HEK293 (cell line): ENCODE data around the gene TMEM167A.

Experiments used
- CTCF ChIA-PET: fragments of 350-600 bp; formaldehyde crosslinking; extraction: SDS; loops from one replicate; lab custom pipeline; 2021; ENCODE audit warnings: antibody characterized with exemption; lab: Yijun Ruan, JAX
- POLR2A ChIA-PET: fragments of 300-600 bp; formaldehyde crosslinking; extraction: SDS; loops from one replicate; lab custom pipeline; 2020; ENCODE audit warnings: antibody characterized with exemption, inconsistent platforms; lab: Yijun Ruan, JAX
- H3K27ac ChIP-seq: fragments of 200-500 bp; sonication (Bioruptor generic); 2 replicates; pipeline ENCODE4 v1.5.1; 2014; ENCODE audit warnings: low read depth, low read length, control low read depth, inconsistent platforms; ENCODE audit errors: extremely low read depth
- H3K36me3 ChIP-seq, 2 experiments: fragments of 200-500 bp in 1 of 2; sonication (Bioruptor generic) in 1 of 2; 1 replicate in 1 of 2; 2 replicates in 1 of 2; pipeline ENCODE4 v1.5.1; 2014 to 2017; ENCODE audit warnings: inconsistent platforms in 2 of 2, low read length in 2 of 2; ENCODE audit not compliant: control insufficient read depth in 2 of 2, insufficient read depth in 1 of 2
- H3K4me1 ChIP-seq: fragments of 200-500 bp; sonication (Bioruptor generic); 2 replicates; pipeline ENCODE4 v1.5.1; 2014; ENCODE audit warnings: mild to moderate bottlenecking, low read length, inconsistent platforms; ENCODE audit not compliant: control insufficient read depth, insufficient read depth
- H3K4me3 ChIP-seq: 2 replicates; pipeline ENCODE4 v1.5.1; 2011; ENCODE audit warnings: low read depth, mild to moderate bottlenecking, control low read depth, low read length, moderate library complexity
- H3K9me3 ChIP-seq: fragments of 200-500 bp; sonication (Bioruptor generic); 2 replicates; pipeline ENCODE4 v1.5.1; 2014; ENCODE audit warnings: low read depth, low read length, inconsistent platforms; ENCODE audit not compliant: control insufficient read depth, insufficient read depth
- FEZF1 ChIP-seq: fragments of 450-650 bp; formaldehyde crosslinking; IDR thresholded peaks from 2 replicates; pipeline ENCODE4 v1.5.1; 2016; ENCODE audit warnings: missing biosample characterization, missing genetic modification characterization
- HOXC10 ChIP-seq: sonication (generic); formaldehyde crosslinking; IDR thresholded peaks from 2 replicates; pipeline ENCODE4 v1.8.1; 2023; ENCODE audit warnings: mild to moderate bottlenecking, missing genetic modification reagents
- RBAK ChIP-seq: fragments of 450-650 bp; formaldehyde crosslinking; IDR thresholded peaks from 2 replicates; pipeline ENCODE4 v1.5.1; 2016; ENCODE audit warnings: missing biosample characterization, missing genetic modification characterization
- ZFP41 ChIP-seq: fragments of 450-650 bp; formaldehyde crosslinking; IDR thresholded peaks from 2 replicates; pipeline ENCODE4 v1.5.1; 2016; ENCODE audit warnings: missing biosample characterization, missing genetic modification characterization, borderline replicate concordance
- ZFP69B ChIP-seq: fragments of 450-650 bp; formaldehyde crosslinking; IDR thresholded peaks from 2 replicates; pipeline ENCODE4 v1.5.1; 2016; ENCODE audit warnings: missing biosample characterization, missing genetic modification characterization
- ZNF114 ChIP-seq: fragments of 450-650 bp; formaldehyde crosslinking; IDR thresholded peaks from 2 replicates; pipeline ENCODE4 v1.5.0; 2017; ENCODE audit warnings: missing biosample characterization, missing genetic modification characterization
- ZNF140 ChIP-seq: fragments of 450-650 bp; formaldehyde crosslinking; IDR thresholded peaks from 2 replicates; pipeline ENCODE4 v1.5.1; 2016; ENCODE audit warnings: missing biosample characterization, missing genetic modification characterization
- ZNF175 ChIP-seq: fragments of 450-650 bp; formaldehyde crosslinking; IDR thresholded peaks from 2 replicates; pipeline ENCODE4 v1.5.1; 2016; ENCODE audit warnings: missing biosample characterization, missing genetic modification characterization
- ZNF248 ChIP-seq: fragments of 450-650 bp; formaldehyde crosslinking; IDR thresholded peaks from 2 replicates; pipeline ENCODE4 v1.5.1; 2017; ENCODE audit warnings: missing biosample characterization, missing genetic modification characterization
- ZNF335 ChIP-seq: fragments of 450-650 bp; formaldehyde crosslinking; conservative IDR thresholded peaks from 2 replicates; pipeline ENCODE4 v1.5.1; 2016; ENCODE audit warnings: missing biosample characterization, missing genetic modification characterization
- ZNF350 ChIP-seq: fragments of 450-650 bp; formaldehyde crosslinking; IDR thresholded peaks from 2 replicates; pipeline ENCODE4 v1.5.0; 2017; ENCODE audit warnings: missing biosample characterization, mild to moderate bottlenecking, missing genetic modification characterization
- ZNF366 ChIP-seq: fragments of 450-650 bp; formaldehyde crosslinking; conservative IDR thresholded peaks from 2 replicates; pipeline ENCODE4 v1.5.1; 2016; ENCODE audit warnings: missing biosample characterization, missing genetic modification characterization
- ZNF560 ChIP-seq: fragments of 450-650 bp; formaldehyde crosslinking; IDR thresholded peaks from 2 replicates; pipeline ENCODE4 v1.5.1; 2017; ENCODE audit warnings: missing biosample characterization, missing genetic modification characterization, borderline replicate concordance
- ZNF561 ChIP-seq: fragments of 450-650 bp; IDR thresholded peaks from 2 replicates; pipeline ENCODE4 v1.5.1; 2018; ENCODE audit warnings: missing biosample characterization, missing genetic modification characterization, borderline replicate concordance
- ZNF585B ChIP-seq: fragments of 450-650 bp; formaldehyde crosslinking; IDR thresholded peaks from 2 replicates; pipeline ENCODE4 v1.5.1; 2016; ENCODE audit warnings: missing biosample characterization, missing genetic modification characterization
- ZNF626 ChIP-seq: fragments of 450-650 bp; sonication (Bioruptor Pico); formaldehyde crosslinking; IDR thresholded peaks from 2 replicates; pipeline ENCODE4 v1.5.1; 2018; ENCODE audit warnings: missing biosample characterization, missing genetic modification characterization, inconsistent platforms
- ZNF664 ChIP-seq: fragments of 450-650 bp; formaldehyde crosslinking; IDR thresholded peaks from 2 replicates; pipeline ENCODE4 v1.5.1; 2016; ENCODE audit warnings: missing biosample characterization, missing genetic modification characterization
- ZNF670 ChIP-seq: fragments of 450-650 bp; formaldehyde crosslinking; IDR thresholded peaks from 2 replicates; pipeline ENCODE4 v1.5.1; 2016; ENCODE audit warnings: missing biosample characterization, missing genetic modification characterization, low read depth
- ZSCAN16 ChIP-seq: fragments of 450-650 bp; formaldehyde crosslinking; IDR thresholded peaks from 2 replicates; pipeline ENCODE4 v1.5.1; 2016; ENCODE audit warnings: missing biosample characterization, missing genetic modification characterization
- ZSCAN23 ChIP-seq: fragments of 450-650 bp; formaldehyde crosslinking; IDR thresholded peaks from 2 replicates; pipeline ENCODE4 v1.5.1; 2016; ENCODE audit warnings: missing biosample characterization, missing genetic modification characterization
- TF ChIP-seq, protein P1 (sequence below): fragments of 450-650 bp; IDR thresholded peaks from 2 replicates; pipeline ENCODE4 v1.5.1; 2018; ENCODE audit warnings: missing biosample characterization, missing genetic modification characterization
- TF ChIP-seq, protein P2 (sequence below): fragments of 450-650 bp; formaldehyde crosslinking; IDR thresholded peaks from 2 replicates; pipeline ENCODE4 v1.5.1; 2017; ENCODE audit warnings: missing biosample characterization, missing genetic modification characterization
- TF ChIP-seq, protein P3 (sequence below): fragments of 450-650 bp; formaldehyde crosslinking; conservative IDR thresholded peaks from 2 replicates; pipeline ENCODE4 v1.5.1; 2016; ENCODE audit warnings: low read depth, missing biosample characterization, missing genetic modification characterization
- TF ChIP-seq, protein P4 (sequence below): fragments of 450-650 bp; formaldehyde crosslinking; IDR thresholded peaks from 2 replicates; pipeline ENCODE4 v1.5.1; 2016; ENCODE audit warnings: missing biosample characterization, missing genetic modification characterization
- TF ChIP-seq, protein P5 (sequence below): fragments of 450-650 bp; formaldehyde crosslinking; IDR thresholded peaks from 2 replicates; pipeline ENCODE4 v1.5.1; 2016; ENCODE audit warnings: missing biosample characterization, missing genetic modification characterization
- TF ChIP-seq, protein P6 (sequence below): fragments of 450-650 bp; formaldehyde crosslinking; IDR thresholded peaks from 2 replicates; pipeline ENCODE4 v1.5.1; 2016; ENCODE audit warnings: missing biosample characterization, missing genetic modification characterization

TMEM167A gene

DNA sequence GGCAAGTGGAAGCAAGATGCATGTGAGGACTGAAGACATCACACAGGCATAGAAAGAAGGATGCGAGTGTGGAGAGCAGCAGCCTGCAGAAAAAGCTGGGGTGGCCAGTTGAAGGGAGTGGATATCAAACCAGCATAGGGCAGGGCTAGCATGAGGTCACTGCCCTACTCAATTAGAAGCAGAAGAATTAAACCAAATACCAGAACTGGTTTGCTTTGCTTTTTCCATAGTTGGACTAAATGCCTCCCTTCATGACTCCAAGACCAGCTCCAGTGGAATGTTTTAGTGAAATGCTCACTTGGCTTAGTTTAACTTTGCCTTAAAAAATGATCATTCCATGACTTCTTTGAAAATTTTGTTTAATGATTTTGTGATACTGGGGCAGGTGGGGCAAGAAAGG is 45.8 kb downstream of the TMEM167A start:
- CTCF ChIA-PET: no interaction called here
- no peak overlapping the region for H3K27ac ChIP-seq
- POLR2A ChIA-PET: no interaction called here
- H3K4me1 ChIP-seq: peaks cover 34% of the 10 kb centered on the region
- no peaks in the 10 kb centered on the region for H3K36me3 ChIP-seq
- TF ChIP-seq FEZF1 (no peak), ZNF114 (tag by site-specific recombination) (no peak), RBAK (no peak), ZNF560 (tag by site-specific recombination) (no peak), ZNF664 (tag by site-specific recombination) (no peak), HOXC10 (CRISPR knock-in tag) (no peak), ZNF626 (tag by site-specific recombination) (no peak), ZNF140 (tag by site-specific recombination) (no peak), ZNF585B (tag by site-specific recombination) (no peak), ZNF175 (no peak), ZNF248 (tag by site-specific recombination) (no peak)
- TF ChIP-seq, protein P1, sequence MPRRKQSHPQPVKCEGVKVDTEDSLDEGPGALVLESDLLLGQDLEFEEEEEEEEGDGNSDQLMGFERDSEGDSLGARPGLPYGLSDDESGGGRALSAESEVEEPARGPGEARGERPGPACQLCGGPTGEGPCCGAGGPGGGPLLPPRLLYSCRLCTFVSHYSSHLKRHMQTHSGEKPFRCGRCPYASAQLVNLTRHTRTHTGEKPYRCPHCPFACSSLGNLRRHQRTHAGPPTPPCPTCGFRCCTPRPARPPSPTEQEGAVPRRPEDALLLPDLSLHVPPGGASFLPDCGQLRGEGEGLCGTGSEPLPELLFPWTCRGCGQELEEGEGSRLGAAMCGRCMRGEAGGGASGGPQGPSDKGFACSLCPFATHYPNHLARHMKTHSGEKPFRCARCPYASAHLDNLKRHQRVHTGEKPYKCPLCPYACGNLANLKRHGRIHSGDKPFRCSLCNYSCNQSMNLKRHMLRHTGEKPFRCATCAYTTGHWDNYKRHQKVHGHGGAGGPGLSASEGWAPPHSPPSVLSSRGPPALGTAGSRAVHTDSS (tag by site-specific recombination): no peak
- TF ChIP-seq, protein P2, sequence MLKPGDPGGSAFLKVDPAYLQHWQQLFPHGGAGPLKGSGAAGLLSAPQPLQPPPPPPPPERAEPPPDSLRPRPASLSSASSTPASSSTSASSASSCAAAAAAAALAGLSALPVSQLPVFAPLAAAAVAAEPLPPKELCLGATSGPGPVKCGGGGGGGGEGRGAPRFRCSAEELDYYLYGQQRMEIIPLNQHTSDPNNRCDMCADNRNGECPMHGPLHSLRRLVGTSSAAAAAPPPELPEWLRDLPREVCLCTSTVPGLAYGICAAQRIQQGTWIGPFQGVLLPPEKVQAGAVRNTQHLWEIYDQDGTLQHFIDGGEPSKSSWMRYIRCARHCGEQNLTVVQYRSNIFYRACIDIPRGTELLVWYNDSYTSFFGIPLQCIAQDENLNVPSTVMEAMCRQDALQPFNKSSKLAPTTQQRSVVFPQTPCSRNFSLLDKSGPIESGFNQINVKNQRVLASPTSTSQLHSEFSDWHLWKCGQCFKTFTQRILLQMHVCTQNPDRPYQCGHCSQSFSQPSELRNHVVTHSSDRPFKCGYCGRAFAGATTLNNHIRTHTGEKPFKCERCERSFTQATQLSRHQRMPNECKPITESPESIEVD (tag by site-specific recombination): no peak
- TF ChIP-seq, protein P3, sequence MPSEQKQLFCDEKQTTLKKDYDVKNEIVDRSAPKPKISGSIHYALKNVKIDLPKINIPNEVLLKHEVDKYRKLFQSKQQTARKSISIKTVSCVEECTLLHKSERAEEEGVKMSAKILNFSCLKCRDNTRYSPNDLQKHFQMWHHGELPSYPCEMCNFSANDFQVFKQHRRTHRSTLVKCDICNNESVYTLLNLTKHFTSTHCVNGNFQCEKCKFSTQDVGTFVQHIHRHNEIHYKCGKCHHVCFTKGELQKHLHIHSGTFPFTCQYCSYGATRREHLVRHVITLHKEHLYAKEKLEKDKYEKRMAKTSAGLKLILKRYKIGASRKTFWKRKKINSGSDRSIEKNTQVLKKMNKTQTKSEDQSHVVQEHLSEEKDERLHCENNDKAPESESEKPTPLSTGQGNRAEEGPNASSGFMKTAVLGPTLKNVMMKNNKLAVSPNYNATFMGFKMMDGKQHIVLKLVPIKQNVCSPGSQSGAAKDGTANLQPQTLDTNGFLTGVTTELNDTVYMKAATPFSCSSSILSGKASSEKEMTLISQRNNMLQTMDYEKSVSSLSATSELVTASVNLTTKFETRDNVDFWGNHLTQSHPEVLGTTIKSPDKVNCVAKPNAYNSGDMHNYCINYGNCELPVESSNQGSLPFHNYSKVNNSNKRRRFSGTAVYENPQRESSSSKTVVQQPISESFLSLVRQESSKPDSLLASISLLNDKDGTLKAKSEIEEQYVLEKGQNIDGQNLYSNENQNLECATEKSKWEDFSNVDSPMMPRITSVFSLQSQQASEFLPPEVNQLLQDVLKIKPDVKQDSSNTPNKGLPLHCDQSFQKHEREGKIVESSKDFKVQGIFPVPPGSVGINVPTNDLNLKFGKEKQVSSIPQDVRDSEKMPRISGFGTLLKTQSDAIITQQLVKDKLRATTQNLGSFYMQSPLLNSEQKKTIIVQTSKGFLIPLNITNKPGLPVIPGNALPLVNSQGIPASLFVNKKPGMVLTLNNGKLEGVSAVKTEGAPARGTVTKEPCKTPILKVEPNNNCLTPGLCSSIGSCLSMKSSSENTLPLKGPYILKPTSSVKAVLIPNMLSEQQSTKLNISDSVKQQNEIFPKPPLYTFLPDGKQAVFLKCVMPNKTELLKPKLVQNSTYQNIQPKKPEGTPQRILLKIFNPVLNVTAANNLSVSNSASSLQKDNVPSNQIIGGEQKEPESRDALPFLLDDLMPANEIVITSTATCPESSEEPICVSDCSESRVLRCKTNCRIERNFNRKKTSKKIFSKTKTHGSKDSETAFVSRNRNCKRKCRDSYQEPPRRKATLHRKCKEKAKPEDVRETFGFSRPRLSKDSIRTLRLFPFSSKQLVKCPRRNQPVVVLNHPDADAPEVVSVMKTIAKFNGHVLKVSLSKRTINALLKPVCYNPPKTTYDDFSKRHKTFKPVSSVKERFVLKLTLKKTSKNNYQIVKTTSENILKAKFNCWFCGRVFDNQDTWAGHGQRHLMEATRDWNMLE (tag by site-specific recombination): no peak
- TF ChIP-seq, protein P4, sequence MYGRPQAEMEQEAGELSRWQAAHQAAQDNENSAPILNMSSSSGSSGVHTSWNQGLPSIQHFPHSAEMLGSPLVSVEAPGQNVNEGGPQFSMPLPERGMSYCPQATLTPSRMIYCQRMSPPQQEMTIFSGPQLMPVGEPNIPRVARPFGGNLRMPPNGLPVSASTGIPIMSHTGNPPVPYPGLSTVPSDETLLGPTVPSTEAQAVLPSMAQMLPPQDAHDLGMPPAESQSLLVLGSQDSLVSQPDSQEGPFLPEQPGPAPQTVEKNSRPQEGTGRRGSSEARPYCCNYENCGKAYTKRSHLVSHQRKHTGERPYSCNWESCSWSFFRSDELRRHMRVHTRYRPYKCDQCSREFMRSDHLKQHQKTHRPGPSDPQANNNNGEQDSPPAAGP (tag by site-specific recombination): no peak
- TF ChIP-seq, all 188 proteins: peak for 0
- H3K9me3 ChIP-seq: no peaks in the 10 kb centered on the region
- no peak overlapping the region for H3K4me3 ChIP-seq

DNA sequence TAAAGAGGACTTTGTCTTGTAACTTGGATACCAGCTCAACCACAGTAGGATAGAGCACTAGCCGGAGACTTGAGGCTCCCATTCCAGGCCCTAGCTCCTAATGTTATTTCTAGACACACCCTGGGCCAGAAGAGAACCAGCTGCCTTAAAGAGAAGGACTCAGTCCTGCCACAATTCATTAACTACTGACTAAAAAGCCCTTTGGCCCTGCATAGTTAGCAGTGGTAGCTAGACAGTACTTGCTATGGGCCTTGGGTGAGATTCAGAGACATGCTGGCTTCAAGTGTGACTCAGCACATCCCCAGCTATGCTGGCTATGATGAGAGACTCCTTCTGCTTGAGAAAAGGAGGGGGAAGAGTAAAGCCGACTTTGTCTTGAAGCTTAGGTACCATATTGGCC is 47.3 kb downstream of the TMEM167A start:
- POLR2A ChIA-PET: no interaction called here
- CTCF ChIA-PET: no interaction called here
- no peaks in the 10 kb centered on the region for H3K36me3 ChIP-seq
- TF ChIP-seq ZNF585B (tag by site-specific recombination) (no peak), ZSCAN16 (tag by site-specific recombination) (no peak), ZFP69B (no peak), ZFP41 (tag by site-specific recombination) (no peak), ZSCAN23 (no peak), ZNF350 (no peak), ZNF335 (tag by site-specific recombination) (no peak), ZNF561 (tag by site-specific recombination) (no peak), ZNF366 (no peak), ZNF670 (tag by site-specific recombination) (no peak)
- TF ChIP-seq, protein P5, sequence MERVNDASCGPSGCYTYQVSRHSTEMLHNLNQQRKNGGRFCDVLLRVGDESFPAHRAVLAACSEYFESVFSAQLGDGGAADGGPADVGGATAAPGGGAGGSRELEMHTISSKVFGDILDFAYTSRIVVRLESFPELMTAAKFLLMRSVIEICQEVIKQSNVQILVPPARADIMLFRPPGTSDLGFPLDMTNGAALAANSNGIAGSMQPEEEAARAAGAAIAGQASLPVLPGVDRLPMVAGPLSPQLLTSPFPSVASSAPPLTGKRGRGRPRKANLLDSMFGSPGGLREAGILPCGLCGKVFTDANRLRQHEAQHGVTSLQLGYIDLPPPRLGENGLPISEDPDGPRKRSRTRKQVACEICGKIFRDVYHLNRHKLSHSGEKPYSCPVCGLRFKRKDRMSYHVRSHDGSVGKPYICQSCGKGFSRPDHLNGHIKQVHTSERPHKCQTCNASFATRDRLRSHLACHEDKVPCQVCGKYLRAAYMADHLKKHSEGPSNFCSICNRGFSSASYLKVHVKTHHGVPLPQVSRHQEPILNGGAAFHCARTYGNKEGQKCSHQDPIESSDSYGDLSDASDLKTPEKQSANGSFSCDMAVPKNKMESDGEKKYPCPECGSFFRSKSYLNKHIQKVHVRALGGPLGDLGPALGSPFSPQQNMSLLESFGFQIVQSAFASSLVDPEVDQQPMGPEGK (tag by site-specific recombination): no peak
- TF ChIP-seq, protein P6, sequence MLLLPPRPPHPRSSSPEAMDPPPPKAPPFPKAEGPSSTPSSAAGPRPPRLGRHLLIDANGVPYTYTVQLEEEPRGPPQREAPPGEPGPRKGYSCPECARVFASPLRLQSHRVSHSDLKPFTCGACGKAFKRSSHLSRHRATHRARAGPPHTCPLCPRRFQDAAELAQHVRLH (tag by site-specific recombination): no peak

More for the DNA sequence above, 47.3 kb downstream of the TMEM167A start:
- Histone ChIP-seq H3K9me3 (no peaks in the 10 kb centered on the region), H3K27ac (no peak overlapping the region), H3K4me1 (peaks cover 31% of the 10 kb centered on the region), H3K4me3 (no peak overlapping the region)
